Mesothelial cell of epicardium (in vitro differentiated cells): ENCODE measurements around the gene DHX9. TPM values are rescaled to one million over a fixed set of nuclear protein-coding genes. Genes with fewer than 3 reads are reported as not detected.

Experiments used
- total RNA-seq: library from RNA; stranded (reverse); gene quantifications from 3 replicates; pipeline ENCODE4 v1.2.1, GENCODE V29; 2021

DHX9 gene
- total RNA-seq, 1 donor from 2014 or later: 250 TPM

Other genes starting within 250 kb of the DHX9 start
- gene RGS16, start 235.0 kb upstream of the DHX9 start, total RNA-seq: 0.55 to 0.99 TPM (median 0.74 TPM) in 3 replicates
- not detected in 3 replicates for gene RGS8, start 154.8 kb upstream of the DHX9 start, total RNA-seq
- 3.9 to 5.8 TPM (median 4.9 TPM) in 3 replicates for gene NPL, start 49.6 kb upstream of the DHX9 start, total RNA-seq
- not detected in 3 replicates for gene SHCBP1L, start 113.8 kb downstream of the DHX9 start, total RNA-seq
- gene LAMC1, start 184.1 kb downstream of the DHX9 start, total RNA-seq: 164 to 170 TPM (median 168 TPM) in 3 replicates